Activated CD8-positive, alpha-beta memory T cell treated with anti-CD3 and anti-CD28 coated beads, Interleukin-2, amount 50 U/mL, for 1 hour (primary cell): ENCODE measurements around the gene SINHCAF.

Experiments
- DNase-seq: peaks from one replicate; pipeline ENCODE4 v3.0.0-alpha.2; 2020; ENCODE audit errors: extremely low read depth

SINHCAF gene

GRCh38 chr12:31233061-31233730, 92.8 kb downstream of the SINHCAF start:
- no peak for DNase-seq

GRCh38 chr12:31232361-31232965, 93.5 kb downstream of the SINHCAF start:
- DNase-seq, result no peak

GRCh38 chr12:31231611-31232360, 94.2 kb downstream of the SINHCAF start:
- no peak for DNase-seq
